ENCODE results near the gene DOK7. TPM values are rescaled to one million over a fixed set of nuclear protein-coding genes. Genes with fewer than 3 reads are reported as not detected.

DOK7 gene
- total and polyA plus RNA-seq, 2 of the 4 experiments (the other 2 are of a cell fraction): not detected

- no peak overlapping the region for H3K14ac ChIP-seq (replicated peaks; ENCODE audit: low read depth, low read length)
- H4K8ac ChIP-seq (ENCODE audit: low read depth in 2 of 2, low read length in 2 of 2): no peak overlapping the region
- H3K9ac ChIP-seq (ENCODE audit: low read depth, low read length): no peak overlapping the region
- H3K23ac ChIP-seq (ENCODE audit: low read depth, low read length): no peak overlapping the region
- H3K27me3 ChIP-seq (ENCODE audit: control insufficient read depth, insufficient read depth, low read length): no peaks in the 10 kb centered on the region
- ATAC-seq (ENCODE audit: low read depth) (no peak), DNase-seq (no peak)
- H2BK120ac ChIP-seq (ENCODE audit: low read depth, low read length): no peak overlapping the region
- CTCF ChIA-PET: no interaction called here
- H4K91ac ChIP-seq (ENCODE audit: insufficient read depth, low read depth, low read length): no peak overlapping the region
- H3K27ac ChIP-seq (ENCODE audit: insufficient read depth, low read length): no peak overlapping the region
- no peak for TF ChIP-seq RCOR1 (IDR thresholded peaks at IDR 0.05; ENCODE audit: insufficient replicate concordance, low read length)
- TF ChIP-seq MAFK (IDR thresholded peaks at IDR 0.05; ENCODE audit: low read depth, low read length): no peak
- no peak for TF ChIP-seq FOS (IDR thresholded peaks at IDR 0.05; ENCODE audit: low read depth, low read length)
- no peak for TF ChIP-seq POLR2A (IDR thresholded peaks at IDR 0.05; ENCODE audit: low read depth, low read length)
- TF ChIP-seq CEBPB (IDR thresholded peaks at IDR 0.05; ENCODE audit: low read depth, low read length): no peak
- no peak for TF ChIP-seq SMC3 (IDR thresholded peaks at IDR 0.05; ENCODE audit: low read depth, low read length)
- TF ChIP-seq RFX5 (IDR thresholded peaks at IDR 0.05; ENCODE audit: low read depth, low read length): no peak
- no peak for TF ChIP-seq CHD1 (IDR thresholded peaks at IDR 0.05; ENCODE audit: low read depth, low read length)
- TF ChIP-seq ELK1 (IDR thresholded peaks at IDR 0.05; ENCODE audit: borderline replicate concordance, low read depth, low read length): no peak
- no peak for TF ChIP-seq RAD21 (IDR thresholded peaks at IDR 0.05; ENCODE audit: low read length)
- TF ChIP-seq MXI1 (IDR thresholded peaks at IDR 0.05; ENCODE audit: borderline replicate concordance, low read depth, low read length): no peak
- TF ChIP-seq MAZ (IDR thresholded peaks at IDR 0.05; ENCODE audit: borderline replicate concordance, low read depth, low read length): no peak
- no peak overlapping the region for H3K56ac ChIP-seq (ENCODE audit: extremely low read depth, insufficient read depth, low read length)
- peaks cover 70% of the 10 kb centered on the region for H3K36me3 ChIP-seq (ENCODE audit: control insufficient read depth, insufficient read depth, low read length)
- H3K4me2 ChIP-seq (ENCODE audit: low read depth, low read length): no peak overlapping the region
- no TSS peak for BruUV-seq (replicated peaks)
- no peak overlapping the region for H2AFZ ChIP-seq (replicated peaks; ENCODE audit: low read length, poor library complexity)
- H2AK9ac ChIP-seq (replicated peaks; ENCODE audit: low read depth, low read length, poor library complexity): no peak overlapping the region
- no peaks in the 10 kb centered on the region for H3K9me1 ChIP-seq (ENCODE audit: insufficient read depth, low read length)
- WGBS, 2 experiments (ENCODE audit: extremely low coverage in 2 of 2, insufficient read length in 1 of 2): 95% methylated on average over 12 of the region's 18 CpGs; no CpG with 5 or more reads in 1 of the 2 experiments
- dilution Hi-C loops (cut with HindIII; ENCODE audit: low sequenced_read_pairs, unreplicated experiment): no loop called here
- no peak overlapping the region for H2BK20ac ChIP-seq (ENCODE audit: low read depth, low read length)
- no peak overlapping the region for H2BK5ac ChIP-seq (ENCODE audit: low read depth, low read length, poor library complexity, severe bottlenecking)
- H3K18ac ChIP-seq (ENCODE audit: low read depth, low read length): no peak overlapping the region
- no peak overlapping the region for H2AK5ac ChIP-seq (ENCODE audit: low read depth, low read length)
- H3K79me1 ChIP-seq (ENCODE audit: low read depth in 1 of 2, low read length in 2 of 2): no peaks in the 10 kb centered on the region
- intact Hi-C loops (cut with micrococcal nuclease): no loop called here
- no peak overlapping the region for H3K4ac ChIP-seq (ENCODE audit: low read depth, low read length)
- in situ Hi-C loops (cut with MboI; ENCODE audit: low sequenced_read_pairs): no loop called here
- no peak overlapping the region for H3K4me3 ChIP-seq (ENCODE audit: insufficient read depth, low read depth, low read length)
- POLR2A ChIA-PET (ENCODE audit: unreplicated experiment): no interaction called here
- no peak overlapping the region for H4K5ac ChIP-seq (ENCODE audit: low read depth, low read length)
- H3K4me1 ChIP-seq (ENCODE audit: control insufficient read depth, insufficient read depth, low read length): no peaks in the 10 kb centered on the region
- no peaks in the 10 kb centered on the region for H3K9me3 ChIP-seq (ENCODE audit: control insufficient read depth, insufficient read depth, low read length)
- H4K20me1 ChIP-seq (ENCODE audit: insufficient read depth, low read length): peaks cover 8% of the 10 kb centered on the region
- no peak overlapping the region for H2BK15ac ChIP-seq (ENCODE audit: low read depth, low read length)
Measured at GRCh38 chr4:3518941-3519340, 55.8 kb downstream of the DOK7 start.
